Measurements from ENCODE around the gene TNFAIP3.

TNFAIP3 gene

GRCh38 chr6:137904822-137905617 is 38.0 kb downstream of the TNFAIP3 start:
- DNase-seq: peak; percentile 20 to 43

DNA sequence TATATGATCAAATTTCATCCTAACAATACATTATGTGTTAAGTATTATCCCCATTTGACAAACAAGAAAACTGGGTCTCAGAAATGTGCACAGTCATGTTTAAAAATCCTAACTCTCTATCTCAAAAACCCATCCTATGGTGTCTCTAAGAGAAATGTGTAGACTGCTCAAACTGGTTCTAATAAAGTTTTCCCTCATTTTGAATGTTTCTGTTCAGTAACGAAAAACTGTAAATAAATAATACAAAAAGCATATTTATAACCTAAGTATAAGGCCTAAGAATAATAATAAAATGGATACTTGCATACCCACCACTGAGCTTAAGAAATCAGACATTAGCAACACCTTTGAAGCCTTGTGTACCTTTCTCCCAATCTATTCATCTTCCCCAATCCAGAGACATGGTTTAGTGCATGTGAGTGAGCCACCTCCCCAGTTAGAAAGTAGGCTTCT is 39.0 kb downstream of the TNFAIP3 start:
- no peak for DNase-seq

DNA sequence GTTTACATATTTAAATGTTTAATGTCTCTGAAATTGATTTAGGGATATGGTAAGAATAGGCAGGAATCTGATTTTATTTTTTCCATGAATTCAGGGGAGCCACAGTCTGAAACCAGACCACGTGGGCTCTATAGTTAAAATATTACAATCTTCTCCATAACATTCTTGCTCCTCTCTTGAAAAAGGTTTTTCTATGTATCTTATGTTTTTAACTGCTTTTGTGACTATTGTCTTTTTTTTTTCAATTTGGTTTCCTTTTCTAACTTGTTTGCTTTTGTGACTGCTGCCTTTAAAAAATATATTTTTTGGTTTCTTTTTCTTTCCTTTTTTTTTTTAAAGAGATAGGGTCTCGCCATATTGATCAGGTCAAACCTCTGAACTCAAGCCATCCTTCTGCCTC is 40.1 kb downstream of the TNFAIP3 start:
- DNase-seq: no peak

- DNase-seq: no peak
These were observed 42.5 kb downstream of the TNFAIP3 start for GRCh38 chr6:137909533-137909932.

GRCh38 chr6:137910424-137910834 is 43.4 kb downstream of the TNFAIP3 start:
- DNase-seq: peak in 1 of 2 donors; percentile 9

DNA sequence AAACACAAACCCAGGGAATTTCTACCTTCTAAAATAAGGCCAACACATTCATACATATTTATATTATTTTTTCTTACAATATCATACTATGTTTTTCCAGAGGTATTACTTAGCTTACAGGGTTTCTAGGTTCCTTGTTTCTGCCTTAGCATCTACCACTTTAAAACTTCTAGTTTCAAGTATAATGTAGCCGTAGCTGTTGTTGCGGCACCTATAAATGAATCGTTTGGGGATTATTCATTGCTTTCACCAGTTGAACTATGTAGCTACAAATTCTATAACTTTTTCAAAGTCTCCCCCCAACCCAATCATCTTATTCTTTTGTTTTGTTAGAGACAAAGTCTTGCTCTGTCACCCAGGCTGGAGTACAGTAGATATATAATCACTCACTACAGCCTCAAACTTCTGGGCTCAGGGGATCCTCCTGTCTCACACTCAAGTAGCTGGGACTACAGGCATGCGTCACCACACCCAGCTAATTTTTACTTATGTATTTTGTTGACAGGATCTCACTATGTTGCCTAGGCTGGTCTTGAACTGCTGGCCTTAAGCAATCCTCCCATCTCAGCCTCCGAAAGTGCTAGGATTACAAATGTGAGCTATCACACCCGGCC is 43.9 kb downstream of the TNFAIP3 start:
- no peak for DNase-seq

- DNase-seq: no peak
These were observed 44.7 kb downstream of the TNFAIP3 start for GRCh38 chr6:137911675-137912191.

- no peak for DNase-seq
These were observed 45.8 kb downstream of the TNFAIP3 start for GRCh38 chr6:137912813-137913212.

GRCh38 chr6:137913434-137913833 is 46.4 kb downstream of the TNFAIP3 start:
- DNase-seq: no peak

DNA sequence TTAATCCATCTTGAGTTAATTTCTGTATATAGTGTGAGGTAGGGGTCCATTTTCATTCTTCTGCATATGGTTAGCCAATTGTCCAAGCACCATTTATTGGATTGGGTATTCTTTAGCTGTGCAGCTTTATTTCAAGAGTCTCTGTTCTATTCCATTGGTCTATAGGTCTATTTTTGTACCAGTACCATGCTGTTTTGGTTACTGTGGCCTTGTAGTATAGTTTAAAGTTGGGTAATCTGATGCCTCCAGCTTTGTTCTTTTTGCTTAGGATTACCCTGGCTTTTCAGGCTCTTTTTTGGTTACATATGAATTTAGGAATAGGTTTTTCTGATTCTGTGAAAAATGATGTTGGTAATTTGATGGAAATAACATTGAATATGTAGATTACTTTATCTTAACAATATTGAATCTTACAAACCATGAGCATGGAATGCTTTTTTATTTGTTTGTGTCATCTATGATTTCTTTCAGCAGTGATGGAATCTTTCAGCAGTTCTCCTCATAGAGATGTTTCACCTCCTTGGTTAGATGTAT is 47.0 kb downstream of the TNFAIP3 start:
- DNase-seq: no peak

GRCh38 chr6:137914530-137915193 is 47.6 kb downstream of the TNFAIP3 start:
- DNase-seq: no peak

DNA sequence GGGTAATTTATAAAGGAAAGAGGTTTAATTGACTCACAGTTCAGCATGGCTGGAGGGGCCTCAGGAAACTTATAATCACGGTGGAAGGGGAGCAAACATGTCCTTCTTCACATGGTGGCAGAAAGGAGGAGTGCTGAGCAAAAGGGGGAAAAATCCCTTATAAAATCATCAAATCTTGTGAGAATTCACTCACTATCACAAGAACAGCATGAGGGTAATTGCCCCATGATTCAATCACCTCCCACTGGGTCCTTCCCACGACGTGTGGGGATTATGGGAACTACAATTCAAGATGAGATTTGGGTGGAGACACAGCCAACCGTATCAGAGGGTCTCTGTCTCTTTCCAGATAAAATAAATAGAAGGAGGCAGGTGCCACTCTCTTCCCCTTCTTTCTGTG is 48.7 kb downstream of the TNFAIP3 start:
- DNase-seq: no peak

- no peak for DNase-seq
These were observed 50.7 kb downstream of the TNFAIP3 start for GRCh38 chr6:137917551-137918325.

- no peak for DNase-seq
These were observed 52.4 kb downstream of the TNFAIP3 start for GRCh38 chr6:137919502-137919823.

DNA sequence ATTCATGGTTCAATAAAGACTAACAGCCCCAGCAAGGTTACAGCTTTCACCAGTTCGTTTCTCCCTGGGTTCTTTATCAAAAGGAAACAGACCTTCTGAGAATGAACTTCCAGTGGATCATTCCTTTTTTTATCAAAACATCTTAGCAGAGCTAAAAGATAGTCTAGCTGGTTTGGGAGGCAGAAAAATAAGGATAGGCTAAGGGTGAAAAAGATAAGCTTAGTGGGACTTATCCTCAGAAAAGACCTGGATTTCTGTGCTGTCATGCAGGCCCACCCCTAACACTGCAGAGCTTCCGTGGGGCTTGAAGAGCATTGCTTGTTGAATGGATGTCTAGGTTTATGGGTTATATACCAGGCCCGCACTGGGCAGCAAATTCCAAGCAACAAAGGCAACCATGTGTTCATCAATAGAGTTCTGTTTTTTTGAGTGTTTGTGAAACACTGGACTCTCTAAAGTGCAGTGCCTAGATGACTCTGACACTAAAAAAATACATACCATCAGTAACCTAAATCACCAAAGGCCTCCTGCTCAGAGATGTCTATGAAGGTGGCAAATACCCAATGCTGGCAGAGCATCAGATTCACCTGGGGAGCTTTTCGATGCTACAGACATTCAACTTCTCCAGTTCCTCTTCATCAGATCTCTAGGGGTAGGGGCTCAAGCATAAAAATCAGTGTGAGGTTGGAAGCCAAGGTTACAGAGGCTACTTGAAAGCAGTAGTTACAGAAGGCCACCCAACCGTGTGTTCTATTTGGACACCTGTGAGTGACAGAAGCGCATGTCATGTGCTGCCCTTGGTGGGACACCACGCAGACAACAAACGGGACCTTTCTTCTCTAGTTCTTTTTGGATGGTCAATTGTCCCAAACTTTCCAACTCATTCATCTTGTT is 53.0 kb downstream of the TNFAIP3 start:
- DNase-seq: no peak

GRCh38 chr6:137921823-137922222 is 54.8 kb downstream of the TNFAIP3 start:
- no peak for DNase-seq

DNA sequence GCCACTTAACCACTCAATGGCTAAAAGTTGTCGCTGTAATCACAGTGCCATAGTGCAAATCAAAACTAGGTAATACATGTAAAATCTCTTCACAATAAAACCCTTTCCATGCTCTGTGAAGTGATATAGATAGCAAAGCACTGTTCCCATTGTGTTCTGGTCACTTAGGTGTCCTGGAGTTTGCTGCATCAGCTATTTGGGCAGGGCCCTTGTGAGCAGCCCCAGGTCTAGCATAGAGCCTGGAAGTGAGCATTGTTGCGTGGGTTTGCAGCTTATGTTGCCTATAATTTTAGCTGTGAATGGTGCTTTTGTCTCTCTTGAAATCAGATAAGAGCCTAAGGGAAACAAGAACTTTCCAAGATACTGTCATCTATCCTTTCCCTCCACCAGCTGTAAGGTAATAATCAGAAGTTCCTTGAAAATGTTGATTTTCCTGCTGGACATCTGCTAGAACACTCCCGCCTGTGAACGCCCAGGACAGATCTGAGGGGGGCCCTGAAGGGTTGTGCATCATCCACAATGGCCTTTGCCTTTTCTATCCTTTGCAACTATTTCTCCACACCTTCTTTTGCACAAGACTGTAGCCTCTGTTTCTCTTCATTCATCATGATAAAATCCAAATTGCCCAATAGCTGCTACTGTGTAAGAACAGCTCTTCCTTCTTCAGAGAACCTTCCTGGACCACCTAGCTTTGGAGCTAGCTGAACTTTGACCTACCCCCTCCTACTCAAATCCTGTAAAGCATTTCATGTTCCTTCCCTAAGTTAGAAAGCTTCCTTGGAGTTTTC is 57.0 kb downstream of the TNFAIP3 start:
- DNase-seq: no peak

DNA sequence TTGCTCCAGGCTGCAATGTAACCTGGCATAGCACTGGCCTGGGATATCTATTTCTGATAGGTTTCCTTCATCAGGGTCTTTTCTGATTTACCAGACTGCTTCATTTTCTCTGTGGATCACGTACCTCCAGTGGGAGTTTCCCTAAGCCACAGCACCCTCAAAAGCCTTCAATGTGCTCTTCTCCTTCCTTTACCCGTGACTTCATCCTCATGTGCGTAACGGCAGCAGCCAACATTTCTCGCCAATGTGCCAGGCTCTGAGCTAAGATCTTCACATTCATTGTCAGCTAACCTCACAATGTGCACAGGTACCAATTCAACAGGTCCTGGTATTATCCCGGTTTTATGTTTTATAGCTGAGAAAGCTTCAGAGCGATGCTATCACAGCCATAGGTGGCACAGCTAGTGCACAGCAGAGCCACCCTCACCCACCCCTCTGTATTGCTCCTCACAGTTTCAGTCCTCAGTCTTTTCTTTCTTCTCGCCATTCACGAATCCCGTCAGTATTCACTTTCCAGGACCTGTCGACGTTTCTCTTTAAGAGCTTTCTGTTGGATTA is 58.2 kb downstream of the TNFAIP3 start:
- DNase-seq: no peak

DNA sequence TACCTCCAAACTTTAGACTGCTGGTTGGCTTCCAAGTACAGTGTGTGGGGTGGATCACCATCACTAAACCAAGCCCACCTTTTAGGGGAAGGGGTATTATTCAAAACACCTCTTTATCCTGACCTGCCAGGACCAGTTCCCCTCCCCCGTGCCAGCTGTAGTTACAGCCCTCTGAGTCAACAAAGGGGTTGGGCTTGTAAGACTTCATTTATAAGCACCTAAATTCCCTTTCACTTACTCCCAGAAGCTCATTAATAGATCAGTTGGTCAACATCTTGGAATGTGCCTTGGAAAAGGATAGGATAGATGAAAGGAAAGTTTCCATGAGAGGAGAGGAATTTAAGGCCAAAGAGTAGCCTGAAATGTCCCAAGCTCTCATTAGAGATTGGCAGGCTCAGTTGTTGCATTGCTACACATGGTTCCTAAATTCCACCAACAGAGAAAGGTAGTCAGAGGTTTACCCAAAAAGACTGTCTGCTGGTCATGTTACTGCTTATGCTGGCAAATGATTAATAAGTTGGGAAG is 59.2 kb downstream of the TNFAIP3 start:
- DNase-seq: no peak

DNA sequence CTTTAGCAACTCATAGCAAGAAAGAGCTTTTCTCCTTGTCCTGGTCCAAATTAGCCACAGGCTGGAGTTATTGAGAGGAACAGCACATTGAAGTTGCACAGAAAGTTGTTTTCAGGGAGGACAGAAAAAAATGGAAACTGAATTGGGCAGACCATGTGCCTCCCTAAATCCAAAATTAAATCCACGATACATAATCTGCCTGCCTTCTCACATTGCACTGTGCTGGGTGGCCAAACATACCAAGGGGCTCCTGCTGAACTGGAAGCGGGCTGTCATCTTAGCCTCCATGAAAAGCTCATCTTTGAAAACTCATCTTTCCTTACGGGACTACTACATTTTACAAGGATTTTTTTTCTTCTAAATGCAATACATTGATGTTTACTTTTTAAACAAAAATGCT is 59.9 kb downstream of the TNFAIP3 start:
- no peak for DNase-seq
